Measurements from ENCODE around the gene TSHZ1.

TSHZ1 gene

GRCh38 chr18:75209129-75209950 is 1.3 kb upstream of the TSHZ1 start, which contains the start of gene PTGR3:
PTGR3 (minus strand) TSS chr18:75209139; CDS start chr18:75209058, 81 bp downstream.
- H3K36me3 ChIP-seq: peaks cover 0 to 10% (median 0%) of the 10 kb centered on the region in 11 experiments; a peak in 7 of 22 replicates
- H3K9me3 ChIP-seq (replicated peaks in 1 of 11): no peaks in the 10 kb centered on the region
- H3K27me3 ChIP-seq: peaks cover 27 to 40% (median 38%) of the 10 kb centered on the region in 11 experiments
- H3K4me1 ChIP-seq: peaks cover 54 to 64% (median 59%) of the 10 kb centered on the region in 10 experiments
- peaks cover 38 to 59% (median 51%) of the 10 kb centered on the region in 11 experiments for H4K20me1 ChIP-seq
- peak within 1 kb of the TSS; percentile 79 to 97 (median 92) for H3K4me3 ChIP-seq
- peak within 1 kb of the TSS; percentile 91 to 98 (median 96) for H3K9ac ChIP-seq
- H3K4me2 ChIP-seq: peak within 1 kb of the TSS; percentile 93 to 100 (median 98)
- TF ChIP-seq Cebpa-rat (IDR thresholded peaks at IDR 0.05): no peak
- H3K27ac ChIP-seq: peak within 1 kb of the TSS; percentile 88 to 99 (median 95)

GRCh38 chr18:75209951-75210258 is 692 bp upstream of the TSHZ1 start:
- Histone ChIP-seq H4K20me1 (peaks cover 33 to 59% (median 45%) of the 10 kb centered on the region in 11 experiments), H3K4me1 (peaks cover 48 to 63% (median 56%) of the 10 kb centered on the region in 10 experiments), H3K36me3 (peaks cover 0 to 6% (median 0%) of the 10 kb centered on the region in 11 experiments; a peak in 7 of 22 replicates), H3K27ac (peak overlapping the region; percentile 88 to 99 (median 95)), H3K9ac (peak overlapping the region; percentile 91 to 98 (median 96)), H3K27me3 (peaks cover 21 to 34% (median 32%) of the 10 kb centered on the region in 11 experiments), H3K4me3 (peak overlapping the region; percentile 79 to 97 (median 92)), H3K9me3 (replicated peaks in 1 of 11) (no peaks in the 10 kb centered on the region), H3K4me2 (peak overlapping the region; percentile 85 to 97 (median 92))
- no peak for TF ChIP-seq Cebpa-rat (IDR thresholded peaks at IDR 0.05)

- H3K9ac ChIP-seq: peak overlapping the region; percentile 85 to 98 (median 96)
- H3K4me2 ChIP-seq: peak overlapping the region; percentile 85 to 97 (median 92)
- peaks cover 9 to 22% (median 20%) of the 10 kb centered on the region in 11 experiments for H3K27me3 ChIP-seq
- peaks cover 0 to 6% (median 0%) of the 10 kb centered on the region in 11 experiments; a peak in 1 of 22 replicates for H3K36me3 ChIP-seq
- H3K27ac ChIP-seq: peak overlapping the region; percentile 38 to 99 (median 95); a peak in 21 of 22 replicates
- no peaks in the 10 kb centered on the region for H3K9me3 ChIP-seq (replicated peaks in 1 of 11)
- peak overlapping the region; percentile 79 to 97 (median 92) for H3K4me3 ChIP-seq
- peaks cover 20 to 50% (median 34%) of the 10 kb centered on the region in 11 experiments for H4K20me1 ChIP-seq
- peaks cover 46 to 64% (median 55%) of the 10 kb centered on the region in 10 experiments for H3K4me1 ChIP-seq
- TF ChIP-seq Cebpa-rat (IDR thresholded peaks at IDR 0.05): no peak
These were observed 515 bp downstream of the TSHZ1 start for GRCh38 chr18:75211002-75211621.

- H3K4me1 ChIP-seq: peaks cover 48 to 64% (median 55%) of the 10 kb centered on the region in 10 experiments
- peak overlapping the region; percentile 83 to 96 (median 90) for H3K4me2 ChIP-seq
- peaks cover 0 to 6% (median 0%) of the 10 kb centered on the region in 11 experiments; a peak in 1 of 22 replicates for H3K36me3 ChIP-seq
- peaks cover 16 to 47% (median 32%) of the 10 kb centered on the region in 11 experiments for H4K20me1 ChIP-seq
- peaks cover 4 to 17% (median 15%) of the 10 kb centered on the region in 11 experiments for H3K27me3 ChIP-seq
- peak overlapping the region; percentile 85 to 98 (median 96) for H3K9ac ChIP-seq
- H3K4me3 ChIP-seq: peak overlapping the region; percentile 79 to 97 (median 92)
- no peak for TF ChIP-seq Cebpa-rat (IDR thresholded peaks at IDR 0.05)
- peak overlapping the region; percentile 39 to 99 (median 95); a peak in 21 of 22 replicates for H3K27ac ChIP-seq
- no peaks in the 10 kb centered on the region for H3K9me3 ChIP-seq (replicated peaks in 1 of 11)
These were observed 992 bp downstream of the TSHZ1 start for GRCh38 chr18:75211626-75211952.

GRCh38 chr18:75211953-75212750 is 1.6 kb downstream of the TSHZ1 start:
- Histone ChIP-seq H3K9ac (peak overlapping the region; percentile 85 to 98 (median 96)), H3K4me3 (peak overlapping the region; percentile 79 to 97 (median 92))

GRCh38 chr18:75212751-75213090 is 2.1 kb downstream of the TSHZ1 start:
- H3K9ac ChIP-seq: peak overlapping the region in 10 of 11 experiments; percentile 85 to 98 (median 96); a peak in 18 of 22 replicates
- peak overlapping the region; percentile 79 to 97 (median 92); a peak in 17 of 20 replicates for H3K4me3 ChIP-seq
- H3K4me2 ChIP-seq: peak overlapping the region; percentile 83 to 96 (median 90)
- peaks cover 4 to 47% (median 22%) of the 10 kb centered on the region in 11 experiments; a peak in 19 of 22 replicates for H4K20me1 ChIP-seq
- H3K27me3 ChIP-seq: peaks cover 0 to 6% (median 4%) of the 10 kb centered on the region in 11 experiments; a peak in 15 of 22 replicates
- H3K27ac ChIP-seq: no peak overlapping the region
- H3K9me3 ChIP-seq (replicated peaks in 1 of 11): no peaks in the 10 kb centered on the region
- peaks cover 0 to 6% (median 0%) of the 10 kb centered on the region in 11 experiments; a peak in 1 of 22 replicates for H3K36me3 ChIP-seq
- H3K4me1 ChIP-seq: peaks cover 41 to 57% (median 49%) of the 10 kb centered on the region in 10 experiments
- TF ChIP-seq Cebpa-rat (IDR thresholded peaks at IDR 0.05): no peak

More at GRCh38 chr18:75211953-75212750, 1.6 kb downstream of the TSHZ1 start:
- peaks cover 0 to 6% (median 0%) of the 10 kb centered on the region in 11 experiments; a peak in 1 of 22 replicates for H3K36me3 ChIP-seq
- no peak for TF ChIP-seq Cebpa-rat (IDR thresholded peaks at IDR 0.05)
- peaks cover 47 to 63% (median 55%) of the 10 kb centered on the region in 10 experiments for H3K4me1 ChIP-seq
- H3K9me3 ChIP-seq (replicated peaks in 1 of 11): no peaks in the 10 kb centered on the region
- H4K20me1 ChIP-seq: peaks cover 10 to 47% (median 28%) of the 10 kb centered on the region in 11 experiments; a peak in 21 of 22 replicates
- H3K27me3 ChIP-seq: peaks cover 0 to 11% (median 10%) of the 10 kb centered on the region in 11 experiments; a peak in 20 of 22 replicates
- H3K4me2 ChIP-seq: peak overlapping the region; percentile 83 to 96 (median 90)
- peak overlapping the region; percentile 39 to 99 (median 95); a peak in 21 of 22 replicates for H3K27ac ChIP-seq

GRCh38 chr18:75213611-75214331 is 3.2 kb downstream of the TSHZ1 start:
- no peak overlapping the region for H3K4me3 ChIP-seq
- no peak overlapping the region for H3K27ac ChIP-seq
- H3K9ac ChIP-seq: no peak overlapping the region
- H3K4me1 ChIP-seq: peaks cover 36 to 56% (median 48%) of the 10 kb centered on the region in 10 experiments
- H3K27me3 ChIP-seq: no peaks in the 10 kb centered on the region
- peak overlapping the region; percentile 39 to 96 (median 90); a peak in 19 of 22 replicates for H3K4me2 ChIP-seq
- no peaks in the 10 kb centered on the region for H3K9me3 ChIP-seq (replicated peaks in 1 of 11)
- H4K20me1 ChIP-seq: peaks cover 0 to 52% (median 24%) of the 10 kb centered on the region in 11 experiments; a peak in 14 of 22 replicates
- no peak for TF ChIP-seq Cebpa-rat (IDR thresholded peaks at IDR 0.05)
- H3K36me3 ChIP-seq: peaks cover 0 to 6% (median 0%) of the 10 kb centered on the region in 11 experiments; a peak in 1 of 22 replicates

Measured in BLaER1 treated with 17β-estradiol and CSF1 and Interleukin-3, amounts not matched to agents 10 nM and 100 nM (cell line).